GM18909 (cell line): ENCODE data around the gene SF1.

Experiments used
- ATAC-seq: cut with Tn5 transposase; IDR thresholded peaks from one replicate; pipeline ENCODE4 v1.9.1; 2021; ENCODE audit warnings: mild to moderate bottlenecking; ENCODE audit not compliant: unreplicated experiment, poor library complexity

The SF1 gene

GRCh38 chr11:64764040-64764611 is 14.2 kb downstream of the SF1 start:
- ATAC-seq = no peak

GRCh38 chr11:64763526-64764039 is 14.8 kb downstream of the SF1 start:
- ATAC-seq = no peak

GRCh38 chr11:64762674-64763525 is 15.4 kb downstream of the SF1 start:
- no peak for ATAC-seq

GRCh38 chr11:64762277-64762673 is 16.1 kb downstream of the SF1 start:
- ATAC-seq = no peak

GRCh38 chr11:64760759-64761420 is 17.5 kb downstream of the SF1 start:
- ATAC-seq = no peak

- ATAC-seq = no peak
Observed at GRCh38 chr11:64759722-64760719, 18.3 kb downstream of the SF1 start, which contains the start of gene PYGM. PYGM (minus strand) TSS chr11:64759974; CDS start chr11:64759898, 76 bp downstream.

- no peak for ATAC-seq
Observed at GRCh38 chr11:64759131-64759721, 19.1 kb downstream of the SF1 start.

- no peak for ATAC-seq
Observed at GRCh38 chr11:64758330-64759079, 19.8 kb downstream of the SF1 start.

GRCh38 chr11:64757549-64758329 is 20.6 kb downstream of the SF1 start:
- ATAC-seq = no peak

GRCh38 chr11:64755681-64756361 is 22.5 kb downstream of the SF1 start:
- no peak for ATAC-seq

GRCh38 chr11:64754919-64755662 is 23.3 kb downstream of the SF1 start:
- no peak for ATAC-seq

GRCh38 chr11:64754124-64754918 is 24.0 kb downstream of the SF1 start:
- ATAC-seq = no peak

GRCh38 chr11:64753380-64754123 is 24.8 kb downstream of the SF1 start:
- no peak for ATAC-seq

- no peak for ATAC-seq
Observed at GRCh38 chr11:64753019-64753379, 25.3 kb downstream of the SF1 start.

GRCh38 chr11:64752175-64752970 is 26.0 kb downstream of the SF1 start:
- no peak for ATAC-seq
